Activated CD4-positive, CD25-positive, alpha-beta regulatory T cell (primary cell): ENCODE data around the gene ATP2B2.

Experiments used
- DNase-seq, 4 experiments: peaks; one replicate each; lab custom pipeline; 2025; lab: John Stamatoyannopoulos, UW

Gene ATP2B2

GRCh38 chr3:10328460-10329071 lies 176.8 kb downstream of the ATP2B2 start:
- DNase-seq: no peak

DNA sequence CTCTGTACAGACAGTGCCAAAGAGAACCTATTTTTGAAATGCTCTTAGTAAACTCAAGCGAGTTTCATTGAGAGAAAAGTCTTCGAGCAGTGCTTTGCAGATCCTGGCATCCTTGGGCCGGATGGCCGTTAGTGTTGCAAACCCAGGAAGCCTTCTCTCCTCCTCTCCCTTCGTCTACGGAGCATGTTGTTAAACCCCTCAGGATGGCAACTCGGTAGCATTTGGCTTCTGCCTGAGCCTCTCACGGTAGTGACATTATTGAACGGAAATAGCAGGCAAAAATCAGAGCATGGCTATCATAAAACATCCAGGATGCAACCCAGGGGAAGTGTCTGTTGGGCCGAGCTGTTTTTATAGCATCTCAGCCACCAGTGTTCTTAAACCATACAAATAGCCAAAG lies 177.8 kb downstream of the ATP2B2 start:
- DNase-seq: no peak

GRCh38 chr3:10322352-10322710 lies 183.1 kb downstream of the ATP2B2 start:
- no peak for DNase-seq

DNA sequence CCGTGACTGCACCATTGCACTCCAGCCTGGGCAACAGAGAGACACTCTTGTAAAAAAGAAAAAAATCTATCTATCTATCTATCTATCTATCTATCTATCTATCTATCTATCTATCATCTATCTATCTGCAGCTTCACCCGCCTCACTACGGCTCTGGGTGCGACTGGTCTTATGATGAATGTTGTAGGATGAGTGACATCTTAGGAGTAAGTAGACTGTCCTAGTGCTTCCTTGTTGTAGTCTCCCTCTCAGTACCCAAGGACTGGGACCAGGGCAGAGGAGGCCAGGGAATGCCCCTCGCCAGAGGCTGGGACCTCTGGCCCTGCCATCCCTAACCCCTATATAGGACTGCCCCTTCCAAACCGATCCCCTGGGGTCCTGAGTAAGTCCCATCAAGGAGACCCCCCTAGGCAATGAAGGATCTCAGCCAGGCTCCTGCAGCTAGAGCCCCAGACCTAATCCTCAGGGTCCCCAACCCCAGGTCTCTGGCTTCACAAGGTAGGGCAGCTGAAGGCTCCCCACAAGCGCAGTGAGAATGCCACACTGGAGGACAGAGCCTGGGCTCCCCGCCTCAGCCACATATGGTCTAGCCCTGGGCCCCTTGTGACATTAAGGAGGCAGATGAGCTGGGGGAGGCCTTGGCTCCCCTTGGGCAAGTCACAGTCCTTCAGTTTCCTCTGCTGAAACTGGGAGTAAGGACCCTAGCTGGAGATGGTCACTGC lies 183.6 kb downstream of the ATP2B2 start:
- DNase-seq: no peak

DNA sequence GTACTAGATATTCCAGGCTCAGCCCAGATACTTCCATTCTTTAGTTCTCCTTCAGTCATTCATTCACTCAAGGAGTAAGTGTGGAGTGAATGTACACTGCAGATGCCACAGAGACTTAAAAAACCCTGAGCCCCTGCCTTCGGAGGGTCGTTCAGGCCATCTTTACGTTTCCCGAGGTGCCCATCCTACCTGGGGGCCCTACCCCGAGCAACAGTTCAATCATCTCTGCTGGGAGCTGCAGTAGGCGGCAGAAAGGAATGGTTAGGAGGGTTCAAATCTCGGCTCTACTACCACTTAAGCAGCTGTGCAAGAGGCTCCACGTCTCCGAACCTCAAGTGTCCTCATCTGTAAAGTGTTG lies 185.1 kb downstream of the ATP2B2 start:
- DNase-seq: no peak

DNA sequence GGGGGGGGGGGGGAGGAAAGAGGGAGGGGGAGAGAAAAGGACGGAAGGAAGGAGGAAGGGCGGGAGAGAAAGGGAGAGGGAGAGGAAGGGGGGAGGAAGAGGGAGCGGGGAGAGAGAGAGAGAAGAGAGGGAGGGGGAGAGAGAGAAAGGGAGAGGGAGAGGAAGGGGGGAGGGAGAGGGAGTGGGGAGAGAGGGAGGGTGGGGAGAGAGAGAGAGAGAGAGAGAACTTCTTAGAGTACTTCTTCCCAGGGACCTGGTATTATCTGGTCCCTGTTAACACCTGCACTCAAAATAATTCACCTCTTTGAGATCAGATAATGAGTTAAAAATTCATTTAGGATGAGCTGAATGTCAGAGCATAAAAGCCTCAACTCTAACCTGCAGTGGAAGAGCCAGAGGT lies 185.6 kb downstream of the ATP2B2 start:
- DNase-seq: no peak

DNA sequence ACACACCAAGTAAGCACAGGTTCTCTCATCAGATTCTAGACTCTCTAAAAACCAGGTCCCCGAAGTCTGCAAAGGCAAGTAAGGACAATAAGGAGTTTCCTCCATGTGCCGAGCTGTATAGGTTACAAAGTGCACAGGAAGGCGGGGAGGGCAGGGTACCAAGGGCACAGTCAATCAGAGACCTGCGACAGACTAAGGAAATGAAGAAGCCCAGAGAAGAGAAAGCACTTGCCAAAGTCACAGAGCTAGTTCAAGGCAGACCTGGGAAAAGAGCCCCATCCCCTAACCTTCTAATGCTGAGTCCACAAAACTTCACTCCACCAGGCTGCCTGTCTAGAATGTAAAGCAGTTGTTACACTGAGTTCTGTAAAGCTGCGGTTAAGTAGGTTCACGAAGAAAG lies 186.1 kb downstream of the ATP2B2 start:
- no peak for DNase-seq

- no peak for DNase-seq
Measured at GRCh38 chr3:10317961-10318350, 187.4 kb downstream of the ATP2B2 start.

- DNase-seq: no peak
Measured at GRCh38 chr3:10317311-10317960, 187.9 kb downstream of the ATP2B2 start.

GRCh38 chr3:10315771-10316344 lies 189.5 kb downstream of the ATP2B2 start:
- no peak for DNase-seq

- DNase-seq: no peak
Measured at GRCh38 chr3:10315101-10315500, 190.3 kb downstream of the ATP2B2 start.

DNA sequence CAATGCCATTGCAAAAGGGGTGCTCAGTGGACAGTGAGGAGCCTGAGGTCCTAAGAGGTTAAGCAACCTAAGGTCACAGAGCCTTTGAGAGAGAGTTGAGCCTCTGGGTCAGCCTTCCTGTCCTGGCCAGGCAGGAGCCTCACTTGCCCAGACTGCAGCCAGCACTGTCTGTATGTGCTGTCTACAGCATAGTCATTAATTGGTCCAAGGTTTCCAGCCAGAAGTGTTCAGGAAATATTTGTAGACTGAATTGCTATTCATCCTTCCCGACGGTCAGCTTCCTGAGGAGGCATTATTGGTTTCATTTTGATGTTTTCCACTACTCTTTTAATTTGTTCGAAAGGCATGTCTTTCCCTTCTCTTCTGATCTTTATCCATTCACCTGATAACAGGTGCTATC lies 192.5 kb downstream of the ATP2B2 start:
- no peak for DNase-seq

DNA sequence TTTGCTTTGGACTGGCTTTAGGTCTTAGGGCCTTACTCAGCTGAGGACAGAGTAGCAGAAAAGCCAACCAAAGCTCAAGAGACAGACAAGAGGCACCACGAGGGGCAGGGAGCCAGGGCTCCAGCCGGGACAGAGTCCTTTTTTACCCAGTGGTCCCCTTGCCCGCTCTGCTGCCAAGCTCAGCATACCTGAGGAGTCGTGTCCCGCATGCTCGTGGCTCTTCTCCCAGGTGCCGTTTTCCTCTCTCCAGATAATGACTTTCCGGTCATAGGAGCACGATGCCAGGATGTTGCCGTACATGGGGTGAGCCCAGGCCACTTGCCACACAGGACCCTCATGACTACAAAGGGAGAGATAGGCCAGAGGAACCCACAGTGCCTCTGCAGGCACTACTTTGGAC lies 193.0 kb downstream of the ATP2B2 start:
- no peak for DNase-seq

DNA sequence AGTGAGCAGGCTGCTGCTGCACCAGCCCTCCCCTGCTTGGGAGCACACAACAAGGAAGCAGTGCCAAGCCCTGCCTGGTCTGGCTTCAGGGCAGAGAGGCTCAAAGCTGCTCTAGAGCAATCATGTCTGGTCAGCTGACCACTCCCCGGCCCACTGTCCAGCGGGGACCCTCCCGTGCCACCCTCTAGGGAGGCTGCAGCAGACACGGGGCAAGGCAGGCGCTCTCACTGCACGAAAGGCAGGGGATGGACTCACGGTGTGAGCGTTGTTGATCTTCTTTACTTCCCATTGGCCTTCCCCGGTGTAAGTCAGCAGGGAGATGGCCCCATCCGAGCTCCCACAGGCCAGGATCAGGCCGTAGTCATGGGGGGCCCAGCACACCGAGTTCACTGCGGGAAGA lies 193.7 kb downstream of the ATP2B2 start:
- no peak for DNase-seq

GRCh38 chr3:10310578-10310977 lies 194.8 kb downstream of the ATP2B2 start:
- DNase-seq: no peak

GRCh38 chr3:10309736-10310135 lies 195.7 kb downstream of the ATP2B2 start:
- no peak for DNase-seq

DNA sequence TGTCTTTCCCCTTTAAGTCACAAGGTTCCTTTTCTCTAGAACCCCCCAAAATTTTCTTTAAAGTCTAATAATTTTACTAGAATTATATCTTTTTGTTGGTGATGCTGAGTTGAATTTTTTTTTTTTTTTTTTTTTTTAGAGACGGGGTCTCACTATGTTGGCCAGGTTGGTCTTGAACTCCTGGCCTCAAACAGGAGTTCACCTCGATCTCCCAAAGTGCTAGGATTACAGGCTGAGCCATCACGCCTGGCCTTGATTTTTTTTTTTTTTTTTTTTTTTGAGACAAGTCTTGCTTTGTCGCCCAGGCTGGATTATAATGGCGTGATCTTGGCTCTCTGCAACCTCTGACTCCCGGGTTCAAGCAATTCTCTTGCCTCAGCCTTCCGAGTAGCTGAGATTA lies 196.7 kb downstream of the ATP2B2 start:
- DNase-seq: no peak

DNA sequence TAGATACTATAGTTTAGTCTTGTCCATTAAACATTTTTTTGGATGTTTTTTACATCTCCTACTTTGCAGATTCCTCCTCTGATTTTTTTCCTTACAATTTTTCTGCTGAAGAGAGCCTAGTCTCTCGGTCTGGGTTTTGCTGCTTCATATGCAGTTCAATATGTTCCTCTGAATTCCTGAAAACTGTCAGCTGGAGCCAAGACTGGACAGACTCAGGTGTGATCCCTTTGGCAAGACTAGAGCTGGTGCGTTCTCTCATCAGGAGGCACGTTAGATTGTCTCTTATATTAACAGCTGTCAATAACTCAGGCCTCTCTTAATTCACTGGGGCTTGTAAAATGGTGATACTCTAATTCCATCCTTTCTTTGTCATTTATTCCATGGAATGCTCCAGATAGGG lies 199.2 kb downstream of the ATP2B2 start:
- DNase-seq: no peak

DNA sequence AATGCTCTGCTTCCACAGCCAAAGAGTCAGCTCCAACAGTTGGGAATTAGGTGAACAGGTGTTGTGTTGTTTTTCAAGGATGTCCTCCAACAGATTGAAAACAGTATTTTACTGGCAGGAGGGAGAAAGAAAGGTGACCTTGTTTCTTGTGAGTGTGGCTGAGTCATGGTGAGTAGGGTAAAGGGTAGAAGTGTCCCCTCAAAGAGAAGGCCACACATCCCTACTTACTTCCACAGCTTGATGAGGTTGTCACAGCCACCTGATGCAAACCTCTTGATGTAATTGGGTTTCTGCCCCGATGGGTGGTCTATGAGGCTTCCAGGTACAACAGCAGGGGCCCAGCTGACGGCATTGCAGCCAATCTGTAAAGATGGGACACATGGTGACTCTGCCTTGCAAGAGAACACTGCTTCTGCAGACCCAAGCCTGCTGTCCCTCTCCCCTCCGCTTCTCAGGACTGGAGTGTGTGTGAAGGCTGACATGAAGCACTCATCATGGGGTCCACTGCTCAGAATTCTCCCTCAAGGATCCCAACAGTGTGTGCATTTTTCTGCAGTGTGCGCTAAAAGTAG lies 200.0 kb downstream of the ATP2B2 start:
- DNase-seq: no peak

GRCh38 chr3:10304905-10305304 lies 200.5 kb downstream of the ATP2B2 start:
- DNase-seq: no peak

- DNase-seq: no peak
Measured at GRCh38 chr3:10303785-10304184, 201.6 kb downstream of the ATP2B2 start.

DNA sequence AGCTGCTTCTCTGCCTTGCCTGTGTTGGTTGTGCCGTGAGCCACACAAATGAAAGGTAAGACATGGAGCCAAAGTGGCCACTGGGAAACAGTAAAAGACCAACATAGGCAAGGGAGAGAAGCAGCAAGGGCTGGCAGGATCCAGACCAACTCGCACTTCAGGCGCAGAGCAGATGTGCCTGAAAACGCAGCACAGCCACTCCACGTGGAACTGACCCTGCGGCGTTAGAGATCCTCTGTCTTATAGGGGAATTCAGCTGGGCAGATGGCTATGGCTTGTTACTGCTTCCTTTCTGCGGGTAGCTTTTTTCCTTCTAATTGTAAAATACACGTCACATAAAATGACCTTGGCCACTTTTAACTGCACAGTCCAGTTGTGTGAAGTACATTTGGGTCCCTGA lies 202.3 kb downstream of the ATP2B2 start:
- no peak for DNase-seq

GRCh38 chr3:10300087-10300486 lies 205.3 kb downstream of the ATP2B2 start:
- DNase-seq: no peak
